Left ventricle myocardium inferior (tissue), 1 donor: ENCODE data around the gene PDE4C. TPM values are rescaled to one million over a fixed set of nuclear protein-coding genes. Genes with fewer than 3 reads are reported as not detected.
A peak's percentile ranks its signal among the peaks of the same experiment; 100 is the strongest.

Experiments used
- DNase-seq: peaks from one replicate; pipeline ENCODE4 v3.0.0-alpha.2; 2020
- H3K27ac ChIP-seq: fragments of 200-600 bp; replicated peaks from 2 replicates; pipeline ENCODE4 v1.8.0; 2021
- H3K27me3 ChIP-seq: fragments of 200-600 bp; 2 replicates; pipeline ENCODE4 v1.8.0; 2021; ENCODE audit warnings: low read depth
- H3K36me3 ChIP-seq: fragments of 200-600 bp; 2 replicates; pipeline ENCODE4 v1.8.0; 2021
- H3K4me1 ChIP-seq: fragments of 200-600 bp; 2 replicates; pipeline ENCODE4 v1.8.0; 2021
- H3K4me3 ChIP-seq: fragments of 200-600 bp; 2 replicates; pipeline ENCODE4 v1.8.0; 2021; ENCODE audit warnings: mild to moderate bottlenecking, moderate library complexity
- H3K9me3 ChIP-seq: fragments of 200-600 bp; replicated peaks from 2 replicates; pipeline ENCODE4 v1.8.0; 2021
- intact Hi-C: fragments of 100-400 bp; cut with micrococcal nuclease; formaldehyde crosslinking; loops from one replicate; pipeline ENCODE4 v1.11.0; 2022
- total RNA-seq: library from RNA; stranded (reverse); fragmentation: NEBNext Ultra II Directional; extraction: Animal tissue kit (Norgen Biotek cat#: 25700); gene quantifications from one replicate; pipeline ENCODE4 v1.2.1, GENCODE V29; 2021
- TF ChIP-seq, protein P1 (sequence below): fragments of 200-600 bp; IDR thresholded peaks from 2 replicates; pipeline ENCODE4 v1.8.0; 2021; ENCODE audit warnings: antibody characterized with exemption, mild to moderate bottlenecking, borderline replicate concordance
- donor health status: DM: no; HTN: yes; CAD: no; lungs with severe emphysema.

Gene PDE4C
- total RNA-seq, 1 donor from 2014 or later: 2.4 TPM

DNA sequence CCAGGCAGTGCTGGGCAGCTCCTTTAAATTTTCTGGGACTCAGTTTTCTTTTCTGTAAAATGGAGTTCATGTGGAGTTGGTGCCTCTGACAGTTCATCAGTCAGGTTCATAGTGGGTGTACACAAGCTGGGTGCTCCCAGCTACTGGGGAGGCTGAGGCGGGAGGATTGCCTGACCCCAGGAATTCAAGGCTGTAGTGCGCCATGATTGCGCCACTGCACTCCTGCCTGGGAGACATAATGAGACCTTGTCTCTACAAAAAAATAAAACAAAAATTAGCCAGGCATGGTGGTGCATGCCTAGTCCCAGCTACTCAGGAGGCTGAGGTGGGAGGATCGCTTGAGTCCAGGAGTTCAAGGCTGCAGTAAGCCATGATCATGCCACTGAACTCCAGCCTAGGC is 26.9 kb upstream of the PDE4C start:
- Histone ChIP-seq H3K36me3 (no peaks in the 10 kb centered on the region), H3K9me3 (peaks cover 10% of the 10 kb centered on the region), H3K4me3 (no peak overlapping the region), H3K27ac (no peak overlapping the region), H3K27me3 (peaks cover 30% of the 10 kb centered on the region), H3K4me1 (no peaks in the 10 kb centered on the region)
- no peak for DNase-seq
- intact Hi-C loops: loop anchor here (5.0 to 10.0 kb wide), 2 partner anchors 46 to 138 kb away; no protein-coding TSS in a partner anchor
- TF ChIP-seq, protein P1, sequence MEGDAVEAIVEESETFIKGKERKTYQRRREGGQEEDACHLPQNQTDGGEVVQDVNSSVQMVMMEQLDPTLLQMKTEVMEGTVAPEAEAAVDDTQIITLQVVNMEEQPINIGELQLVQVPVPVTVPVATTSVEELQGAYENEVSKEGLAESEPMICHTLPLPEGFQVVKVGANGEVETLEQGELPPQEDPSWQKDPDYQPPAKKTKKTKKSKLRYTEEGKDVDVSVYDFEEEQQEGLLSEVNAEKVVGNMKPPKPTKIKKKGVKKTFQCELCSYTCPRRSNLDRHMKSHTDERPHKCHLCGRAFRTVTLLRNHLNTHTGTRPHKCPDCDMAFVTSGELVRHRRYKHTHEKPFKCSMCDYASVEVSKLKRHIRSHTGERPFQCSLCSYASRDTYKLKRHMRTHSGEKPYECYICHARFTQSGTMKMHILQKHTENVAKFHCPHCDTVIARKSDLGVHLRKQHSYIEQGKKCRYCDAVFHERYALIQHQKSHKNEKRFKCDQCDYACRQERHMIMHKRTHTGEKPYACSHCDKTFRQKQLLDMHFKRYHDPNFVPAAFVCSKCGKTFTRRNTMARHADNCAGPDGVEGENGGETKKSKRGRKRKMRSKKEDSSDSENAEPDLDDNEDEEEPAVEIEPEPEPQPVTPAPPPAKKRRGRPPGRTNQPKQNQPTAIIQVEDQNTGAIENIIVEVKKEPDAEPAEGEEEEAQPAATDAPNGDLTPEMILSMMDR: no peak

DNA sequence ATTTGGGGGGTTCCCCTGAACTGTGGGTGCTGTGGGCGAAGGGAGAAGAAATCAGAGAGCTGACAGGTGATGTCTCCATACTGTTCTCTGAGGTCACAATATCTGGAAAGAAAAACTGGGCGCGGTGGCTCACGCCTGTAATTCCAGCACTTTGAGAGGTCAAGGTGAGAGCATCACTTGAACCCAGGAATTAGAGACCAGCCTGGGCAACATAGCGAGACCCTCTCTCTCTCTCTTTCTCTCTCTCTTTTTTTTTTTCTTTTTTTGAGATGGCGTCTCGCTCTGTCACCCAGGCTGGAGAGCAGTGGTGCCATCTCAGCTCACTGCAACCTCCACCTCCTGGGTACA is 26.1 kb upstream of the PDE4C start:
- Histone ChIP-seq H3K27ac (no peak overlapping the region), H3K27me3 (peaks cover 30% of the 10 kb centered on the region), H3K9me3 (peaks cover 10% of the 10 kb centered on the region), H3K36me3 (no peaks in the 10 kb centered on the region), H3K4me3 (no peak overlapping the region), H3K4me1 (no peaks in the 10 kb centered on the region)
- DNase-seq: no peak
- intact Hi-C loops: loop anchor here (5.0 to 10.0 kb wide), 2 partner anchors 45 to 138 kb away; no protein-coding TSS in a partner anchor
- TF ChIP-seq, protein P1: no peak

DNA sequence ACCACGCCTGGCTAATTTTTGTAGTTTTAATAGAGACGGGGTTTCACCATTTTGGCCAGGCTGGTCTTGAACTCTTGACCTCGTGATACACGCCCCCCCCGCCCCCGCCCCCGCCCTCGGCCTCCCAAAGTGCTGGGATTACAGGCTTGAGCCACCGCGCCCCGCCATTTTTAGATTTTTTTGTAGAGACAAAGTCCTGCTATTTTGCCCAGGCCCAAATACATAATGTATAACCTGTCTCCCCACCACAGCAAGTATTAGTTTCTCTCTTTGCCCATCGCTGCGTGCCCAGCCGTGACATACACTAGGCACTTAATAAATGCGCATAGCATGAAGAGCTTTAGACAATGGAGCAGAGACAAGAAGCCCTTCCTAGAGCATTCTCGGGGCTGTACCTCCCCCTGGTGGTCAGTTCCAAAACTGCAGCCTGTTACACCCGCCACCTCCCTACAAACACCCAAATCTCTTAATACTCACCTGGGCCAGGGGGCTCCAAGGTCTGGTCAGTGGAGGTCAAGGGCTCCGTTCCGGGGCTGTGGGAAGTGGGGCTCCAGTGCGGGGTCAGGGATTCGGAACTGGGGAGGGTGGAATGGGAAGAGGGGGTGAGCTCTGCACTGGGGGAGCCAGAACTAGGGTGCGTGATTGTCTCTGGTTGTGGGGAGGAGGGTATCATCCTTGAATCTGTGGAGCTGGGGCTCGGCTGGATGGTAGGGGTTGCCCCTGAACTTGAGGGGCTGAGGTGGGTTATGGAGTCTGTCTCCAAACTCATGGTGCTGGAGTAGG is 25.5 kb upstream of the PDE4C start:
- intact Hi-C loops: loop anchor here (5.0 to 10.0 kb wide), 2 partner anchors 44 to 137 kb away; no protein-coding TSS in a partner anchor
- Histone ChIP-seq H3K27me3 (peaks cover 30% of the 10 kb centered on the region), H3K4me3 (no peak overlapping the region), H3K36me3 (no peaks in the 10 kb centered on the region), H3K27ac (no peak overlapping the region), H3K4me1 (no peaks in the 10 kb centered on the region), H3K9me3 (peaks cover 10% of the 10 kb centered on the region)
- DNase-seq: peak; percentile 69
- TF ChIP-seq, protein P1: peak; percentile 93

DNA sequence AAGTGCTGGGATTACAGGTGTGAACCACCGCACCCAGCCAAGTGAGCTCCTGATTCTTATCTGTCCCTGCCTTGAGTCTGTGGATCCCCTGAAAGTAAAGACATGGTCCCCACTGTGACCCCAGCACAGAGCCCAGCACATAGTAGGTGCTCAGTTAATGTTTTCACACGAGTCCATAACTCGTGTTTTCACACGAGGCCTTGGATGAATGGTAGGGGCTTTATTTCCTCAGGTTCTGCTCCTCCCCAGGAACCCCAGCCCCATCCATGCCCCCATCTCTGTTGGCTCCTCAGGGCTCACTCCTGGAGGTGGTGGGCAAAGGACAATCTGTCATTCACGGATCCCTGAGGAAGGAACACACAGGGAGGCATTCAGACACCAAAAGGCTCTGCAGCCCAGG is 23.6 kb upstream of the PDE4C start:
- peaks cover 10% of the 10 kb centered on the region for H3K9me3 ChIP-seq
- H3K27ac ChIP-seq: no peak overlapping the region
- peaks cover 21% of the 10 kb centered on the region for H3K27me3 ChIP-seq
- H3K4me3 ChIP-seq: no peak overlapping the region
- intact Hi-C loops: loop anchor here (5.0 to 10.0 kb wide), 2 partner anchors 43 to 135 kb away; no protein-coding TSS in a partner anchor
- no peaks in the 10 kb centered on the region for H3K4me1 ChIP-seq
- TF ChIP-seq, protein P1: no peak
- no peaks in the 10 kb centered on the region for H3K36me3 ChIP-seq
- DNase-seq: no peak

DNA sequence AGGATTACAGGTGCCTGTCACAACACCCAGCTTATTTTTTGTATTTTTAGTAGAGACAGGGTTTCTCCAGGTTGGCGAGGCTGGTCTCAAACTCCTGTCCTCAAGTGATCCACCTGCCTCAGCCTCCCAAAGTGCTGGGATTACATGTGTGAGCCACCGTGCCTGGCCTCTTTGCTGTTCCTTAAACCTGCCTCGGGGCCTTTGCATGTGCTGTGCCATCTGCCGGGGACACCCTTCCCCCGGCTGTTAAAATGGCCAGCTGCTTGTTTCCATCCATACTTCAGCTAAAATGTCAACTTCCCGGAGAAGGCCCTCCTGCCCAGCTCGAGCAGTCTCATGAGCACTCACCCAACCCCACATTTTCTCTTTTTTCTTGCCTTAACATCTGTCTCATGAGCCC is 19.1 kb upstream of the PDE4C start:
- H3K27me3 ChIP-seq: peaks cover 3% of the 10 kb centered on the region
- intact Hi-C loops: no loop called here
- peaks cover 7% of the 10 kb centered on the region for H3K9me3 ChIP-seq
- H3K4me3 ChIP-seq: no peak overlapping the region
- no peak for DNase-seq
- H3K36me3 ChIP-seq: no peaks in the 10 kb centered on the region
- no peak overlapping the region for H3K27ac ChIP-seq
- TF ChIP-seq, protein P1: no peak
- no peaks in the 10 kb centered on the region for H3K4me1 ChIP-seq
